GM21737 (cell line): ENCODE measurements around the gene SLC4A7.
"Not testable (repeated sequence)": the region's sequence is repeated elsewhere in the genome, so short reads cannot be mapped to it uniquely, and the experiment has no call there.

ENCODE experiments used
- ATAC-seq: cut with Tn5 transposase; IDR thresholded peaks from one replicate; pipeline ENCODE4 v1.9.1; 2021; ENCODE audit warnings: mild to moderate bottlenecking, moderate library complexity; ENCODE audit not compliant: unreplicated experiment

Gene SLC4A7

DNA sequence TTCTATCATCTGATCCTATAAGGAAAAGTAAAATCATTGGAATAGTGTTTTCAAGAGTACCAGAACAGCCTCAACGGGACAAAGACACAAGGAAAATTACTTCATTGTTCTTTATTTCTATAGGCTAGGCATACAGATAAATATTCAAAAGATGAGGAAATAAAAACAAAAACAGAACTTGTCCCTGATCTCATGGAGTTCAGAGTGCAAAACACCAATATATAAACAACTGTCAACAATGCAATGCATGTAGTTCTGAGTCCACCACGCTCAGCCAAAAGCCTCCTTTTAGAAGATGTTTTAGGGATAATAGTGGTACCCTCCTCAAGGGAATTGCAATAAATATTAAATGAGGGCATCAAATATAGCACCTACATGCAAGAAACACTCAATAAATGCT, 4.6 kb upstream of the SLC4A7 start:
- ATAC-seq: no peak

DNA sequence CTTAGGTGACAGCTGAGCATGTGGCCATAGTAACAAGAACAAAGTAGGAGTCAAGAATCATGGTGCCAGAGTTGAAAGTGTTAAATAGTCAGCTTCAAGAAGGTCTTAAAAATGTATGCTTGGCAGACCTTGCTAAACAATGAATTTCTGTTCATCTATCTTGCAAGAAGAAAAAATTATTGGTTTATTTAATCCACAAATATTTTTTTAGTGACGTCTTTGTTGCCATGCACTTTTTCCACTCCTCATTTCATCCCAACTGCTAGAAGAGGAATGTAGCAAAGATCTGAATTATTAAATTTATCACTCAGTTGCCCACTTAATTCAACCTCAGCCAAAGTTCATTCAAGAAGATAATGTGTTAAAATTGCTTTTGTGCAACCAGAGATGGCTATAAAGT, 3.2 kb upstream of the SLC4A7 start:
- no peak for ATAC-seq

DNA sequence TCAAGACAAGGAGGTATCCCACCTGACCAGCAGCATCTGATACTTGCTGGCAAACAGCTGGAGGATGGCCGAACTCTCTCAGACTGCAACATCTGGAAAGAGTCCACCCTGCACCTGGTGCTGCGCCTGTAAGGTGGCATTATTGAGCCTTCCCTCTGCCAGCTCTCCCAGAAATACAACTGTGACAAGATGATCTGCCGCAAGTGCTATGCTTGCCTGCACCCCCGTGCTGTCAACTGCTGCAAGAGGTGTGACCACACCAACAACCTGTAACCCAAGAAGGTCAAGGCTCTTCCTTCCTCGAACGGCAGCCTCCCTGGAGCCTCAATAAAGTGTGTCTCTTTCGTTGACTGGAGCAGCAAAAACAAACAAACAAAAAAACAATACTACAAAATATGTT, 2.2 kb upstream of the SLC4A7 start:
- ATAC-seq: no peak

DNA sequence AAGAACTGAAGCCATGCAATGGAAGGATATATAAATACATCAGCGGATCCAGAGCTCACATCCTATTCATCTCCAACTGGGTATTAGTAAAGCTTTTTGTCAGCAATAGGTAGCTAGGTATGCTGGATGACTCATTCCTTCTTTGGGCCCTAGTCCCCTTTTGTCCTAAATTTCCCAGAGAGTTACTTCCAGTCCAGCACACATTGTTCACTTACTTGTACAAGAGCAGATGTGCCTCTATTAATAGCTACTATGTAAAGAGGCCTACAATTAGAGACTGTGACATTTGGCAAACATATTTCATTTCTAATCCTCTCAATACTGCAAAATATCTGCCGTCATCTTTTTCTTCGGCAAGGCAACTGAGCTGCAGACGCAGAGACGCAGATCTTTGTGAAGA, 1.7 kb upstream of the SLC4A7 start:
- ATAC-seq: no peak

DNA sequence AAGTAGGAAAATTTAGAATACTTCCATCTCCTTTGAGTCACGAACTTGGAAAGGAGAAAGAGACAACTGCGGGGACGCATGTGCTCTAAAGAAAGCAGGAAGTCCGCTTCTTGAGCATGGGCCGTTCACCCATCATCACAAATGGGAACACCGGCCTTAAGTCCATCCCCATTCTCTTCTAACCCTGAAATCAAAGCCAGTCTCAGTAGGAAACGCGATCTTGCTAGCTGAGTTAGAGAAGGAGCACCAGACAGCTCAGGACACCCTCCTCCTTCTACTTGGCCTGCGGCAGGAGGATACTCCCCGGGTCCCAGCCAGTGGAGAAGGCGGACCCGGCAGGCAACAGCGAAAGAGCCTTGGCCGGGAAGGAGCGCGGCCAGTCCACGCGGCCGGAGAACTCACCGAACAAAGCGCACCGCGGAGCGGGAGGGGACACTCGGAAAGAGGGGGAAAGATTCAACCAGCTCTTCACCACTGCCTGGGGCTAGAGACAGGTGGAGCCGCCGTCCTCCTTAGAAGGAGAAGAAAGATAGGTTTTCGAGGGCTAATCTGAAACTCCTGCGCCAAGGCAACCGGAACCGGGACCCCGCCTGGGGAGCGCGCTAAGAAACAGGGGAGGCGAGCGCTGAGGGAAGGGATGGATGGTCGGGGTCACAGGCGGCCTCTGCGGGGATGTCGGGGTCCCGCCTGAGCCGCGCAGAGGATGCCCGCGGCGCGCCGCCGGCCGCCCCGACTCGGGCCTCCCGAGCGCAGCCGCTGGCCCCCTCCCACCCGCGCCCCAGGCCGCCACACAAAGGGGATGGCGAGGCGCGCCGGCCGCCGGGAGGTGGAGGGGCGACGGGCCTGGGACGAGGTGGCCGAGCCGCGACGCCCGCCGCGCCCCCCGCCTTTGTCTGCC, 818 bp downstream of the SLC4A7 start:
- peak; percentile 24 for ATAC-seq

DNA sequence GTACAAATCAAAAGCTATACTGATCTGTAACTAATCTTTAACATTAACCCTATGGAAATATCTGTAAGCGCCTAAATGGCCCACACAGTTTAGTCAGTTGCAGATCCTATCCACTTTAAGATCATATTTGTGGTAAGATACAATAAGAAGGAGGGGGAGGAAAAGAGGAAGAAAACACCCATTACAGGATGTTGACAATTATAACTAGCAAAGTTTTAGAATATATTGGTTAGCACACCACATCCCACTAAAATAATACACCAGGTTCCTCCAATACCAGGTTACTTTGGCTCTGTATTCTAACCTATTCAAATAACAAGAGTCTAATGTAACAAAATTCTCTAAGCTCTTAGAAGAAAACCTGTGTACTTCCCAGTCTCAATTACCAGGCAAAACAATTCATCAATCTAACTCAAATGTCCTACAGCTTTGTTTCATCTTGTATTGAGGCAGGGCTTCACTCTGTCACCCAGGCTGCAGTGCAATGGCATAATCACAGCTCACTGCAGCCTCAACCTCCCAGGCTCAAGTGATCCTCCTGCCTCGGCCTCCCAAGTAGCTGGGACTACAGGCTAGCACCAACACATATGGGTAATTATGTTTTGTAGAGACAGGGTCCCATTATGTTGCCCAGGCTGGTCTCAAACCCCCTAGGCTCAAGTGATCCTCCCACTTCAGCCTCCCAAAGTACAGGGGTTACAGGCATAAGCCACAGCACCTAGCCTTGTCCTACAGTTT, 4.2 kb downstream of the SLC4A7 start:
- ATAC-seq: no peak

DNA sequence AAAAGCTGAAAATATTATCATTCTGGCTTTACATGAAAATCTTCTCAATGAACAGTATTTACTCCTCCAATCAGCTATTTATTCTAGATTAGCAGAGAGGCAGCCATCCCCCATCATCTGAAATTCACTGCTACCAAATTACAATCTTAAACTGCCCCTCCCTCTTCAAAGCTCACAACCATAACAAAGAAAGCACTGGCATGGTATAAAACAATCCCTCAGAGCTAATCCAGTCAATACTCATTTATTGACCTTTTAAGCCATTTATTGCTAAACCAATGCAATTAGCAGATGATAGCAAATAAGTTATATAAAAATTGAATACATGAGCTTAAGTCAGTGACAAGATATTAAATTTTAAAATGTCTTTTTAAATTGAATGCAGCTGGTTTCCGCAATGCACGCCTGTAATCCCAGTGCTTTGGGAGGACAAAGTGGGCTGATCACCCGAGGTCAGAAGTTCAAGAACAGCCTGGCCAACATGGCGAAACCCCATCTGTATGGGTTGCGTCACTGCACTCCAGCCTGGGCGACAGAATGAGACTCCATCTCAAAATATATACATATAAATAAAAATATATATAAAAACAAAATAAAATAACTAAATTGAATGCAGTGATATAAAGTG, 12.1 kb downstream of the SLC4A7 start:
- no peak for ATAC-seq

DNA sequence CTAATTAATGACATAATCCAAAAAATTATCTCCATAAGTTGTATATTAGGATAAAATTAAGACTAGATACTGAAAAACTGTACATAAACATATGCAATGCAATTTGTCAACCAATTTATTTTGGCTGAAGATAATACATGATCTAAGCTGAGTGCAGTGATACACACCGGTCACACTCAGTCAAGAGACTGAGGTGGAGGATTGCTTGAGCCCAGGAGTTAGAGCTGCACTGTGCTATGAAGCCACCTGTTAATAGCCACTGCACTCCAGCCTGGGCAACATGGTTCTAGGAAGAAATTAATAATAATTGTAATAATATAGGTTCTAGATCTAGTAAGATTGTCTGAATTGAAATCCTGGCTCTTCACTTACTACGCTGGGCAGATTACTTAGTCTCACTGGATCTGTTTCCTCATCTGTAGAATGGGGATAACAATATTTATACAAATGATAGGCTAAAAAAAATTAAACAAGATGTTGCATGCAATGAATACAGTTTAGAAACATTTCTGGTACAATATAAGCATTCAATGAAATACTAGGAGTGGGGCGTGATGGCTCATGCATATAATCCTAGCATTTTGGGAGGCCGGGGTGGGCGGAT, 15.8 kb downstream of the SLC4A7 start:
- no peak for ATAC-seq

DNA sequence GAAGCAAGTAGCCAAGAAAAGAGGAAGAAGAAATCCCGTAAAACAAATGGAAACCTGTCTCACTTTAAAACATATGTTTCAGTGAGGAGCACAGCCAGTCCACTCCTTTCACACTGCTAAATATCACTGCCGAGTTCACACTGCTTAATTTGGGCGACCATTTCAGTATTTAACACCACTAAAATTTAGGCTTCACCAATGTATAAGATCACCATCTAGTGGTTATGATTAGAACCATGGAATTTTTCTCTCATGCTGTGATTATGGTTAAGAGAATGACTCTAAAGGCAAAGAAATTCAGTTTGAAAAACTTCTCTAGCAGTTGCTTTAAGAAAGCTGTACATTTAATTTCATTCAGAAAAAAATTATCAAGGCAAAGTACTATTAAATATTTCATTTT, 16.6 kb downstream of the SLC4A7 start:
- ATAC-seq: peak; percentile 80

DNA sequence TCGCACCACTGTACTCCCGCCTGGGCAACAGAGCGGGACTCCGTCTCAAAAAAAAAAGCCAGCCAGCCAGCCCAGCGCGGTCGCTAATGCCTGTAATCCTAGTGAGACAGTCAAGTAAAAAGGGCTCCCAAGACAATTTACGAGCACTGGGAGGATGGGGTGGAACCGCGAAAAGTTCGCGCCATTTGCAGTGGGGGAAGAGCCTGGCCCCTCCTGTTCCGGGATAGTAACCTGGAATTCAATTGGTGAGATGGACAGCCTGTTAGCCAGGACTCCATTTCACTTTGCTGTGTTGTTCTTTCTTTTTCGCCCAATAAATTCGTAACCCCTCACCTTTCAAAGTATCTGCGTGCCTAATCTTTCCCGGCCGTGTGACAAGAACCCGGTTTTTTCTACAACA, 19.5 kb downstream of the SLC4A7 start:
- ATAC-seq: no peak

DNA sequence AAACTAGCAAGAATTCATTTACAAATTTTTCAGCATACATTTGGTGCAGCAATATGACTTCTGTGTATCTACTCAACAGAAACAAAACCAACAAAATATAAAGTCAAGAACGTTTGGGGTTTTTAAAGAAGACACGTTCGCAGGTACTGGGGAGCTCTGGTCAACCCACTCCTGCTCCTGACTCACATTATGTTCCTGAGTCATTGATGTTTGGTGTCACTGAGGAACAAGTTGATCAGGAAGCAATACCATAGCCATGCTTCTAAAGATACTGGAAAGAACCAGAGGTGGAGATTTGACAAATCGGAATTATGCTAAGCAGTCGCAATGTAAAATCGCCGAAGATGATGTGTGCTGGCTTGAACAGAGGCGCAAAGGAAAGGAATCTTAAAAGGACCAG, 22.0 kb downstream of the SLC4A7 start:
- no peak for ATAC-seq

DNA sequence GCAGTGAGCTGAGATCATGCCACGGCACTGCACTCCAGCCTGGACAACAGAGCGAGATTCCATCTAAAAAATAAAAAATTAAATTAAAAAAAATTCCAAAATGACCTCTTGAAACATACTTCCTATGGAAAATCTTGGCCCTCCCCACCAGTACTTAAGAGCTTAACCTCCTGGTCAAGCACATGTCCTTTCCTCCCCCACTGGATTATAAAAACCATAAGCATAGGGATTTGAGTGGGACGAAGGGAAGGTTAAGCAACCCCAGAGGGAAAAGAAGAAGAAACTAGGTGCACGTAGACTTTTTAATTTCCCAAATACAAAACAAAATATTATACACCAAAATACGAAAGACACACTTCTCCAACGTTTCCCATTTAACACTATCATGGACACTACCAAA, 25.3 kb downstream of the SLC4A7 start:
- no peak for ATAC-seq

DNA sequence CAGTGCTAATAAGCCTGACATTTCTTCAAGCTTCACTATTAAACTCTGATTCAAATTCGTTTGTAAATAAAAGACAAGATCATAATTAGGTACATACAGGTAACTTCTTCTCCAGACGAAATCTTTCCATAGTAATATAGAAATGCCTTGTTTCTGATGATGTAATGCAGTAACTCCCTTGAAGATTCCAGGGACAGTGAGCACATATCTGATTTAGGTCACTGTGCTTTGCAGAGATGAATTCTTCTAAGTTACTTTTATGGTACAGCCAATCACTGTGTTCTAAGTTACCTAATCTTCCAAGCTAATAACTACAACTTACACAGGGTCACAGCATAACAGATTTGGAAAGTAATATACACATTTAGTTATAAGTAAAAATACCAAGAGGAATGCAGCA, 27.6 kb downstream of the SLC4A7 start:
- ATAC-seq: no peak

DNA sequence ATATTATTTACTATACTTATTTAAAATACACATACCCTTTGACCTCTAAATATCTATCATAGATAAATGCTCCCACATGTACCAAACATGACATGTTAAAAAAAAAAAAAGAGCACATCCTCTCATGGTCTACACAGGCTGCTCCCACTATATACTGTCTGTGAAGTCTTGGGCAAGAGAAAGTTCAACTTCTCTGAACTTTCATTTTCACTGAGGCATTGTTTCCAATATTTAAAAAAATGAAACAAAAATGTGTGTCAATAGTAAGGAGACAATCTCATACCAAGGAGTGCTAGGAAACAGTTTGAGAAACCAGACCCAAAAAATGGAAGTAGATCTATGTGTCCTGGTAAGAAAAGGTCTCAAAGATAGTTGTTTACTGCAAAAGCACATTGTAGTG, 29.3 kb downstream of the SLC4A7 start:
- peak; percentile 60 for ATAC-seq

DNA sequence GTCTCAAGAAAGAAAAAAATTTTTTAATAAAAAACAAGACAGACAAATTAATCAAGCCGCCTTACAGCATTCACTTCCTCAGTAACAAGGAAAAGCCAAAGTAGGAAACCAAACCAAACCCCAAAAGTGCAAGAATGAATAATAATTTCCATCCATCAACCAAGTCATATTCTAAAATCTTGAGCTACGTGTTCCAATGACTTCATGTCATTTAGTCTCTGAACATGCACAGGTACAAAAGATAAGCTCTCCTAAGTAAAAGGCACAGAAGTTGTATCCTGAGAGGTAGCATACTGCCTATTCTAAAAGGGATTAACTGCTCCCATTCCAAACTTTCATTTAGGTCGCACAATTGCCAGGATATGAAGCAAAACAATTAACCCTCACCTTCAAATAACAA, 29.7 kb downstream of the SLC4A7 start:
- ATAC-seq: no peak

DNA sequence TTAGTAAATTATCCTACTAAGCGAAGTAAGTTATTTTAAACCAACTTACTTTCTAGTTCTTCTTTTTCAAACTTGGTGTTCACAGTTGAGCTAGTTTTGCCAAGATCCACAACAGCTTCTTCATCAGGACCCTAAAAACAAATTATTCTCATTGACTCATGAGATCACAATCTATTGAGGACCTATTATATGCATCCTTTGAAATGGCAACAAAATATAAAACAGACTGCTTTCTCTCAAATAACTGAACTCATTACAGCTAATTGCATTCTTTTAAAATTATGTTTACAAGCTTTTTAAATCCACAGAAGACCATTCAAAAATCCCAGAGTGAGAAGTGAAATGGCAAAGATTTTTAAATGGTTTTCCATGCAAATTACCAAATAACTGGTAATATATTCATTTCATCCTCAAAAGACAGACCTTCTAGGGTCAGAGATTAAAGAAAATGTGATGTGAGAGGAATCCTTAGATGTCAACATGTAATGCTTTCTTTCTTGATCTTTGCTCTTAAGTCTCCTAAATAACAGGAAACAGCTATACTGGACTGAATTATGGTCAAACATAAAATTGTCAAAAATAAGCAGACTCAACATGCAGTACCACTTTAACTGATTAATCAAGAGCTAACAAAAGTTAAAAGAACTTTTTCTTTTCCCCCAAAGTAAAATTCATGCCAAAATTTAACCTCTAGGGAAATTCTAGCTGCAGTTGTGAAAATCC, 31.7 kb downstream of the SLC4A7 start:
- ATAC-seq: no peak

DNA sequence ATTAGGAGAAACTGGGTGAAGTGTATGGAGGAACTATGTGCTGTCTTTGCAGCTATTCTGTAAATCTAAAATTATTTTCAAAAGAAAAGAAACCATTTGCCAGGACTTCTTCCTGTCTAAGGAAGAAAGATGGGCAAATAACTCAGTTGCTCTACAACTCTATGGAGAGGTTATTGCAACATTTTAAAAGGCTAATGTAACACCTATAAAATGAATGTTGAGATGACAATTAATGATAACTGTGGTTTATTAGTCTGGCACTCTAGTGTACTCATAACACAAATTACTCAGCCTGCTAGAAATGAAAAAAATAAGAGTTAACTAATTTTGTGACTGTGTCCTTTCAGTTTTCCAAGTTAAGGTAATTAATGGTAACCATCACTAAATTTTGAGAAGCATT, 32.3 kb downstream of the SLC4A7 start:
- no peak for ATAC-seq

DNA sequence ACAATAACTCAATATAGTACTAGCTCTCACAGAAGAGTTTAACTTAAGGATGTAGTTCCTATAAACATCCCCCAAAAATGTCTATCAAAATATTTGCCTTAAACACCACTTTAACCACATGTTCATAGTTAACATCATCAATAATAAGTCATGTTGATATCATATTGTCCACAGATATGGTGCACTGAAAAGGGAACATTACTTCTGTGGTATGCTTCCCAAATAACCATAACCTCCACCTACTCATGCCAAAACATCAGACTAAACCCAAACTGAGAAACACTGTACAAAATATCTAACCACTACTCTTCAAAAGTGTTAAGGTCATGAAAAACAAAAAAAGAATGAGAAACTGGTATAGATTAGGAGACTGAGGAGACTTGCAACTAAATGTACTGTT, 32.9 kb downstream of the SLC4A7 start:
- ATAC-seq: no peak

DNA sequence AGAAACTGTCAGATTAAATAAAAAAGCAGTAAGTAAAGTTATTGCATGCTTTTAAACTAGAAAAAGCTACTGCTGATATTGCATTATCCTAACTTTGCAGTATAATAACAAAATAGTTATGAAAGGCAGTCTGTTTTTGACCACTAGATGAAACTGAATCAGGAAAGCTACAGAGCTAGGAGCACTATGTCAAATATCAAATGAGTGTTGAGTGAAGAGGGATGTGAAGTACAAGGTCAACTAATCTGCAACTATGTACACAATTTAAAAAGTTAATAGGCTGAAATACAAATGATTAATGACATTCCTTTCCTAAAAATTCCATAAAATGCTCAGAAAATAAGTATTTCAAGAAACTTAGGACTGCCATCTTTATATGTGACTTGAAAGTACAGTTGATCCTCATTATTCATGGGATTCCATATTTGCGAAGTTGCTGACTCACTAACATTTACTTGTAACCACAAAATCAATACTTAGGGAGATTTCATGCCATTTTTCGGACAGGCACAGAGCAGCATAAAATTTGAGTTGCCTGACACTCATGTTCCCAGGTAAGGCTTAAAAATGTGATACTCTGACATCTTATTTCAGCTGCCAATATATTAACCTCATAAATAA, 34.5 kb downstream of the SLC4A7 start:
- ATAC-seq: no peak

DNA sequence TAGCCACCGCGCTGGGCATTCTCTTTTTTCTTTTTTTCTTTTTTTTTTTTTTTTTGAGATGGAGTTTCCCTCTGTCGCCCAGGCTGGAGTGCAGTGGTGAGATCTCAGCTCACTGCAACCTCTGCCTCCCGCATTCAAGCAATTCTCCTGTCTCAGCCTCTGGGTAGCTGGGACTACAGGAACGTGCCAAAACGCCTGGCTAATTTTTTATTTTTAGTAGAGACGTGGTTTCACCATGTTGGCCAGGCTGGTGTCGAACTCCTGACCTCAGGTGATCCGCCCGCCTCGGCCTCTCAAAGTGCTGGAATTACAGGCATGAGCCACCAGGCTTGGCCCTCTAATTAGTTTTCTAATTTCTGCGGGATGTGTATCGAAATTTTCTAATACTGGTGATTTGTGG, 41.2 kb downstream of the SLC4A7 start:
- ATAC-seq: not testable (repeated sequence)
